Activated T-cell treated with anti-CD3 and anti-CD28 coated beads for 48 hours (primary cell): ENCODE data around the gene ABCG8.

ENCODE experiments used
- DNase-seq: peaks from one replicate; pipeline ENCODE4 v3.0.0-alpha.2; 2020; ENCODE audit warnings: low read depth

ABCG8 gene

GRCh38 chr2:43826305-43827250 lies 12.2 kb upstream of the ABCG8 start:
- no peak for DNase-seq

GRCh38 chr2:43831543-43832294 lies 7.1 kb upstream of the ABCG8 start:
- DNase-seq, result no peak

GRCh38 chr2:43832457-43832856 lies 6.3 kb upstream of the ABCG8 start:
- no peak for DNase-seq

- no peak for DNase-seq
Measured at GRCh38 chr2:43837033-43837432, 1.7 kb upstream of the ABCG8 start.

- DNase-seq, result no peak
Measured at GRCh38 chr2:43837831-43838559, 776 bp upstream of the ABCG8 start.

GRCh38 chr2:43839776-43840564 lies 1.2 kb downstream of the ABCG8 start:
- DNase-seq, result no peak

- no peak for DNase-seq
Measured at GRCh38 chr2:43840965-43841364, 2.2 kb downstream of the ABCG8 start.

- no peak for DNase-seq
Measured at GRCh38 chr2:43841949-43842865, 3.4 kb downstream of the ABCG8 start.

- no peak for DNase-seq
Measured at GRCh38 chr2:43842866-43843226, 4.1 kb downstream of the ABCG8 start.

- DNase-seq, result no peak
Measured at GRCh38 chr2:43845181-43845580, 6.4 kb downstream of the ABCG8 start.

GRCh38 chr2:43846140-43846793 lies 7.5 kb downstream of the ABCG8 start:
- DNase-seq, result no peak

- DNase-seq, result no peak
Measured at GRCh38 chr2:43848214-43848613, 9.4 kb downstream of the ABCG8 start.

- no peak for DNase-seq
Measured at GRCh38 chr2:43851011-43851980, 12.5 kb downstream of the ABCG8 start.

GRCh38 chr2:43852196-43852730 lies 13.5 kb downstream of the ABCG8 start:
- DNase-seq, result no peak

GRCh38 chr2:43853141-43854081 lies 14.6 kb downstream of the ABCG8 start:
- no peak for DNase-seq

GRCh38 chr2:43854671-43855070 lies 15.9 kb downstream of the ABCG8 start:
- DNase-seq, result no peak

- no peak for DNase-seq
Measured at GRCh38 chr2:43855292-43855691, 16.5 kb downstream of the ABCG8 start.
